Mucosa of rectum (tissue), 2 donors: ENCODE data around the gene DUSP11.
"Not testable (repeated sequence)": the region's sequence is repeated elsewhere in the genome, so short reads cannot be mapped to it uniquely, and the experiment has no call there.

Experiments
- H3K27ac ChIP-seq, 2 donors: one replicate each; pipeline ENCODE4 v1.7.0; 2013; ENCODE audit warnings: inconsistent platforms in 2 of 2, low read depth in 2 of 2, low read length in 2 of 2
- H3K27me3 ChIP-seq, 2 donors: one replicate each; pipeline ENCODE4 v1.7.0; 2013; ENCODE audit warnings: low read length in 2 of 2; ENCODE audit not compliant: control insufficient read depth in 2 of 2, insufficient read depth in 2 of 2
- H3K36me3 ChIP-seq, 2 donors: one replicate each; pipeline ENCODE4 v1.7.0; 2013; ENCODE audit warnings: low read length in 2 of 2; ENCODE audit not compliant: control insufficient read depth in 2 of 2, insufficient read depth in 2 of 2
- H3K4me1 ChIP-seq, 2 donors: one replicate each; pipeline ENCODE4 v1.7.0; 2013; ENCODE audit warnings: low read length in 2 of 2, mild to moderate bottlenecking in 1 of 2; ENCODE audit not compliant: control insufficient read depth in 2 of 2, insufficient read depth in 2 of 2
- H3K4me3 ChIP-seq, 2 donors: one replicate each; pipeline ENCODE4 v1.7.0; 2013; ENCODE audit warnings: low read length in 2 of 2
- H3K9ac ChIP-seq, 2 donors: one replicate each; pipeline ENCODE4 v1.7.0; 2013; ENCODE audit warnings: low read length in 2 of 2, low read depth in 1 of 2, mild to moderate bottlenecking in 1 of 2
- H3K9me3 ChIP-seq, 2 donors: one replicate each; pipeline ENCODE4 v1.7.0; 2013; ENCODE audit warnings: low read length in 2 of 2; ENCODE audit not compliant: control insufficient read depth in 2 of 2
- donor health status: healthy.
- donor health status: Normal muscosa, but diverticular disease.

Gene DUSP11

DNA sequence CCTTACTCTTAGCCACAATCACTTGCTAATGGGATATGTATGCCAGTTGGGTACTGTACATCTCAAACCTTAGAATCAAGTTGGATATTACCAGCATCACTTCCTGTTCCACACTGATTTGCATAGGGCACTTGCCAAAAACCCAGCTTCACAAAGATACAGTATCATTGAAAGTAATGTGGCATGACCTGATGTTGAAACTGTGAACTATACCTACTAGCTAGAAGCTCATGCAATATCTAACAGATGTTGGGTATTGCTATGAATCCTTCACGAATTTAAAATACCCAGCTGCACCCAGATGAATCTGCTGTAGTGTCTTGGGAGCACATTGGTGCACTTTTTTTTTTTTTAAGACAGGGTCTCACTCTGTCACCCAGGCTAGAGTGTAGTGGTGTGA lies 42.4 kb upstream of the DUSP11 start:
- Histone ChIP-seq H3K4me1 (no peaks in the 10 kb centered on the region), H3K4me3 (no peak overlapping the region), H3K27me3 (no peaks in the 10 kb centered on the region), H3K9ac (no peak overlapping the region), H3K27ac (no peak overlapping the region), H3K36me3 (no peaks in the 10 kb centered on the region), H3K9me3 (no peaks in the 10 kb centered on the region)

DNA sequence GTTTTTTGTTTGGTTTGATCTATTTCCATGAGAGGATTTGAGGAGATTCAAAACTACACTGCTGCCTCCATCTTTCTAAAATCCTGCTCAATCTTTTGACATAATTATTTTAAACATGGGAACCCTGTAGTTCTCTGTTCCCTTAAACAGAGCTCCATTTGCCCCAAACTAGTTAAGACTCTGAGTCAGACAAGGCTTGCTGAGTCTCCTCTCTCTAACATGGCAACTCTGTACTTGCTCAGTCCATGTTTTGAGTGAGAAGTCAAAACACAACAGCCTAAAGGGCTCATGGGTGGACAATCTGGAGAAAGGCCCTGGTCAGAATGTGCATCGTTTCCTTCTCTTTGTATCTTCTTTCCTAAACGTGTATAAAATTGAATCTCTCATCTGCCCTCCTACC lies 41.8 kb upstream of the DUSP11 start:
- H3K4me3 ChIP-seq = no peak overlapping the region
- no peaks in the 10 kb centered on the region for H3K9me3 ChIP-seq
- no peak overlapping the region for H3K9ac ChIP-seq
- no peaks in the 10 kb centered on the region for H3K36me3 ChIP-seq
- H3K27me3 ChIP-seq = no peaks in the 10 kb centered on the region
- no peaks in the 10 kb centered on the region for H3K4me1 ChIP-seq
- H3K27ac ChIP-seq = no peak overlapping the region

DNA sequence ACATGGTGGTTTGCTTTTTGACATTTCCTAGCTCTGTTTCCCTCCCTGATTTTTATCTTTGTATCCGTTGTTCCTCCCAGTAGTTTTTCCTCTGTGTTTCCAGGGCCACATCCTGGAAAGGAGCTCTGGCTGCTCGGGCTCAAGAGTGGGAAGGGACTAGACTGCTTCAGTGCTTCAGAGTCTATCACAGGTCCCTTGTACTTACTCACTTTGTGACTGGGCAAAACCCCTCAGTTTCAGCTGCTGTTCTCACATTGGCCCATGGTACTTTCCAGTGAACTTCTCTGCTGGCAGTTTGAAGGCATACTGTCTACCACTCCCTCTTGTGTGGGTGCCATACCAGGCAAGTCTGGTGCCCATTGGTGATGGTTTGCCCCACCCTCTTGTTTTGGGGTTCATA lies 41.3 kb upstream of the DUSP11 start:
- Histone ChIP-seq H3K9me3 (no peaks in the 10 kb centered on the region), H3K27me3 (no peaks in the 10 kb centered on the region), H3K9ac (no peak overlapping the region), H3K36me3 (no peaks in the 10 kb centered on the region), H3K4me1 (no peaks in the 10 kb centered on the region), H3K4me3 (no peak overlapping the region), H3K27ac (no peak overlapping the region)

DNA sequence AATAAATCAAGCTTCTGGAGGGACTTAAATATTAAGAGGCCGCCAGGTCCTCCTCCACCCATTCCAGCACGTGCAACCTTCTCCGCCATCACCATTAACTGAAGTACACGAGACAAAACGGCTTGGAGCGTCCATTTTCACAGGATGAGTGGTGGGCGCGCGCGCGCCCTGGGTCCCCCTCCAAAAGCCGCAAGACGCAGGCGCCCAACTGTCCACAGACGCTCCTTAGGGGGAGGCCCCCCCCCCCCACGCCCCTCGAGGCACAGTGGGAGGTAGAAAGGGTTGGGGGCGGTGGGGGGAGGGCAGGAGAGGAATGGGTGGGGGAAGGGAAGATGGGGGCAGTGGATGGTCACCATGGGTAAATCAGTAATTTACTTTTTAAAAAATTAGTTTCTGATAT lies 38.4 kb upstream of the DUSP11 start:
- no peak overlapping the region for H3K4me3 ChIP-seq
- H3K27me3 ChIP-seq = no peaks in the 10 kb centered on the region
- no peaks in the 10 kb centered on the region for H3K36me3 ChIP-seq
- H3K9me3 ChIP-seq = no peaks in the 10 kb centered on the region
- no peaks in the 10 kb centered on the region for H3K4me1 ChIP-seq
- H3K27ac ChIP-seq = no peak overlapping the region
- no peak overlapping the region for H3K9ac ChIP-seq

DNA sequence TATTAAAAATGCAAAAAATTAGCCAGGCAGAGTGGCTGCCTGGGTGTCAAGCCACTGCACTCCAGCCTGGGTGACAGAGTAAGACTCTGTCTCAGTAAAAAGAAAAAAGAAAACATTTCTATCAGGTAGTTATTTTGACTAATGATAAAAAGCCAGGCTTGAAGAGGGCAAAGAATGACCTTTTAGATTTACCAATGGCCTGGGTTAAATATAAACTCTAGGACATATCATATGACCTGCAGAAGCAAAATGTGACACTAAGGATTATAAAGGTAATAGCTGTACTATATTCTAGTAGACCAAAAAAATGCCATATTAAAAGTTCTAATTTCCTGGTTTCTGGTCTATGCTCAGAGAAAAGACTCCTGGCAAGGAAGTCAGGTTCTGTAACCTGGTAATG lies 32.7 kb upstream of the DUSP11 start:
- no peaks in the 10 kb centered on the region for H3K27me3 ChIP-seq
- no peaks in the 10 kb centered on the region for H3K4me1 ChIP-seq
- H3K9ac ChIP-seq = no peak overlapping the region
- no peak overlapping the region for H3K27ac ChIP-seq
- no peaks in the 10 kb centered on the region for H3K9me3 ChIP-seq
- H3K4me3 ChIP-seq = no peak overlapping the region
- no peaks in the 10 kb centered on the region for H3K36me3 ChIP-seq

DNA sequence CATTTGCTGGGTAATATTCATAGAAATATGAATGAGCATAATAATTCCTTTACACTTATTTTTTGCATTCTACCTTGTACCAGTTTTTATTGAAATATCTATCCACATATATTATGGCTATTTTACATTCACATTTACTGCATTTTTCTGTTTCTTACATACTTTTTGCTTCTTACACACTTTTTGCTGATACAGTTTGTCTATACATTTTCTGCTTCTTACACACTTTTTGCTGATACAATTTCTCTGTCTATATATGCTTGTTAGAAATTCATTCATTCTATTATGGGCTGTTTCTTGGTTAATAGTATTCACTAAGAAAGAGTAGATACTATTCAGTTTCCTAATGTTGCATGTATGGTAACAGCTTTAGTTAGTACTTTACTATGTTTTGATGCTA lies 32.0 kb upstream of the DUSP11 start:
- H3K27me3 ChIP-seq = no peaks in the 10 kb centered on the region
- H3K9ac ChIP-seq = no peak overlapping the region
- no peaks in the 10 kb centered on the region for H3K36me3 ChIP-seq
- H3K4me1 ChIP-seq = no peaks in the 10 kb centered on the region
- H3K27ac ChIP-seq = no peak overlapping the region
- no peak overlapping the region for H3K4me3 ChIP-seq
- no peaks in the 10 kb centered on the region for H3K9me3 ChIP-seq

DNA sequence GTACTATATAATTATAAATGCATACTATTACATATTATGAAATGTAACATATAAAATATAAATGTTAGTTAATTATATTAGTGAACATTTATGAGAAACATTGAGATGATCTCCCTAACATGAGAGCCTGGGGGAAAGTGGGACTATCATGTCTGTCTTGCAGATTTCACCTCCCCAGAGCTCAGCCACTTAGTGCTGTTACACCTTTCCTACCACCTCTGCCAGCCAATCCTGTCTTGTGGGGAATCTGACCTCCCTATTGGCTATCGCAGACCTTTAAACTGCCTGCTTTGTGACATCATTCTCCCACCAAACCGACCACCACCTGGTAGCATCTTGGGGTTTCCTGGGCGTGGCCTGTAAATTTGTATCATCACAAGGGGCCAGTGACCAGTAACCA lies 4.0 kb upstream of the DUSP11 start, which contains the start of gene C2orf78:
Gene C2orf78 (plus strand): TSS at position 301 of the 400 bp plus-strand sequence. CDS start 127 bp downstream, outside the sequence.
- not testable (repeated sequence) for H3K36me3 ChIP-seq, H3K9ac ChIP-seq, H3K4me1 ChIP-seq, H3K9me3 ChIP-seq, H3K27me3 ChIP-seq, H3K27ac ChIP-seq, H3K4me3 ChIP-seq

DNA sequence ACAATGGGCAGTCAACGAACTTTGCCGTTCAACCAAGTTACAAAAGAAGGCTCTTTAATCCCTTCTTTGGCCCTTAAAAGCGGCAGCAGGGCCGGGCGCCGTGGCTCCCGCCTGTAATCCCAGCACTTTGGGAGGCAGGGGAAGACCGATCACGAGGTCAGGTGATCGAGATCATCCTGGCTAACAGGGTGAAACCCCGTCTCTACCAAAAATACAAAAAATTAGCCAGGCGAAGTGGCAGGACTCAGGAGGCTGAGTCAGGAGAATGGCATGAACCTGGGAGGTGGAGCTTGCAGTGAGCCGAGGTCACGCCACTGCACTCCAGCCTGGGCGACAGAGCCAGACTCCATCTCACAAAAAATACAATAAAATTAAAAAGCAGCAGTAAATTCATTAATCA lies 3.5 kb upstream of the DUSP11 start:
- H3K27me3 ChIP-seq, H3K9ac ChIP-seq, H3K4me3 ChIP-seq, H3K9me3 ChIP-seq, H3K36me3 ChIP-seq, H3K4me1 ChIP-seq, H3K27ac ChIP-seq: not testable (repeated sequence)

DNA sequence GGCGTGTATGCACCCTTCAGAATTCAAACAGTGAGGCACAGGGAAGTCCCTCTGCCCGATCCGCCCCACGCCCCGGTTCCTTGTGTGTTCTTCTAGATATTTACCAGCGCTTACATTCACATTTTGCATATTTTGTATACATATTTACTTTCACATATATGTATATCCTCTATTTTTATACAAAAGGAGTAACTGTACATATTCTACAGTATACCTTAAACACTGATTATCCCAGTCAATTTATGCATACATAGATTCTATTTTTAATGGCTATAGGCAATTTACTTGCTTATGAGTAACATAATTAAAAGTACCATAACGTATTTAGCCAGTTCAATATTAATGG lies 307 bp upstream of the DUSP11 start:
- Histone ChIP-seq H3K9ac (peak overlapping the region; percentile 92 to 99), H3K36me3 (peaks cover 15 to 16% of the 10 kb centered on the region in 2 donors), H3K27ac (no peak overlapping the region), H3K27me3 (no peaks in the 10 kb centered on the region), H3K4me3 (peak overlapping the region; percentile 96 to 100), H3K9me3 (no peaks in the 10 kb centered on the region), H3K4me1 (peaks cover 8 to 9% of the 10 kb centered on the region in 2 donors)

DNA sequence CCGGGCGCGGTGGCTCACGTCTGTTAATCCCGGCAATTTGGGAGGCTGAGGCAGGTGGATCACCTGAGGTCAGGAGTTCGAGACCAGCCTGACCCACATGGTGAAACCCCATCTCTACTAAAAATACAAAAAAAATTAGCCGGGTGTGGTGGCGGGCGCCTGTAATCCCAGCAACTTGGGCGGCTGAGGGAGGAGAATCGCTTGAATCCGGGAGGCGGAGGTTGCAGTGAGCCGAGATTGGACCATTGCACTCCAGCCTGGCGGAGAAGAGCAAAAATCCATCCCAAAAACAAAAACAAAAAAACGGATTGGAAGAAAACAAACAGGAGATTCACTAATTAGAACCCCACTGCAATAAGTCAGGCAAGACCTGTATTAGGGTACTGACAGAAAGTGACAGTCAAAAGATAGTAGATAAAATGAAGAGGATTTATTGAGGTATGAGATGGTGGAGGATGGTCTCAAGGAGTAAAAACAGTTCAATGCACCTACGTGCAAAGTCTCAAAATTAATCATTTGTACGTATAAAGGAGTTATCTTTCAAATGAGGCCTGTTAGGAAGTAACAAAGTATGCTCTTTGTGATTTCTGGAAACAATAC lies 936 bp downstream of the DUSP11 start:
- H3K27me3 ChIP-seq, H3K4me1 ChIP-seq, H3K9me3 ChIP-seq: not testable (repeated sequence)
- peak overlapping the region; percentile 96 to 100 for H3K4me3 ChIP-seq
- H3K36me3 ChIP-seq = peaks cover 23 to 27% of the 10 kb centered on the region in 2 donors
- H3K9ac ChIP-seq = peak overlapping the region; percentile 92 to 99
- H3K27ac ChIP-seq = peak overlapping the region; percentile 78 to 90
